ENCODE measurements around the gene OSBPL5.

- TF ChIP-seq POLR2A (IDR thresholded peaks at IDR 0.05; ENCODE audit: low read depth, low read length) (no peak), FOS (IDR thresholded peaks at IDR 0.05; ENCODE audit: low read depth, low read length) (no peak), CTCF (conservative IDR thresholded peaks at IDR 0.05; ENCODE audit: low read depth, low read length) (no peak)
Measured at GRCh38 chr11:3126901-3127691, 38.0 kb downstream of the OSBPL5 start.

Measured in IMR-90 (cell line).